HepG2 (cell line): ENCODE data around the gene COPB2. TPM values are rescaled to one million over a fixed set of nuclear protein-coding genes. Genes with fewer than 3 reads are reported as not detected.

Source experiments
- BHLHE40 ChIP-seq: IDR thresholded peaks from 2 replicates; pipeline ENCODE4 v1.6.1; 2011; ENCODE audit warnings: low read length, improper control_type of control experiment
- CBFB ChIP-seq: sonication (generic); formaldehyde crosslinking; IDR thresholded peaks from 2 replicates; pipeline ENCODE4 v1.4.0; 2020; ENCODE audit warnings: missing genetic modification reagents
- CREB1 ChIP-seq, 2 experiments: fragments of 450-650 bp in 1 of 2; IDR thresholded peaks; 2 replicates each; pipeline ENCODE4 v1.6.1; 2016 to 2017; ENCODE audit warnings: control low read depth in 1 of 2, mild to moderate bottlenecking in 1 of 2, missing compliant biosample characterization in 1 of 2, missing genetic modification characterization in 1 of 2
- ETS1 ChIP-seq: sonication (generic); formaldehyde crosslinking; IDR thresholded peaks from 2 replicates; pipeline ENCODE4 v1.4.0; 2020; ENCODE audit warnings: missing genetic modification reagents
- EZH2 ChIP-seq: conservative IDR thresholded peaks from 2 replicates; pipeline ENCODE4 v1.6.1; 2012; ENCODE audit warnings: mild to moderate bottlenecking, low read depth, low read length, moderate library complexity
- GATAD2A ChIP-seq: IDR thresholded peaks from 2 replicates; pipeline ENCODE4 v1.6.1; 2016
- GPBP1L1 ChIP-seq: sonication (generic); formaldehyde crosslinking; IDR thresholded peaks from 2 replicates; pipeline ENCODE4 v1.5.0; 2020; ENCODE audit warnings: mild to moderate bottlenecking, missing genetic modification reagents
- HDAC2 ChIP-seq: sonication (generic); formaldehyde crosslinking; IDR thresholded peaks from 2 replicates; pipeline ENCODE4 v1.4.0; 2020; ENCODE audit warnings: missing genetic modification reagents
- HNRNPLL ChIP-seq: fragments of 200-400 bp; formaldehyde crosslinking; IDR thresholded peaks from 2 replicates; pipeline ENCODE4 v1.6.1; 2017; ENCODE audit warnings: mild to moderate bottlenecking, low read depth, low read length; ENCODE audit not compliant: poor library complexity, severe bottlenecking
- JUN ChIP-seq: sonication (generic); formaldehyde crosslinking; IDR thresholded peaks from 2 replicates; pipeline ENCODE4 v1.4.0; 2020; ENCODE audit warnings: mild to moderate bottlenecking, missing genetic modification reagents
- MAF1 ChIP-seq: sonication (generic); formaldehyde crosslinking; IDR thresholded peaks from 2 replicates; pipeline ENCODE4 v1.5.0; 2020; ENCODE audit warnings: missing genetic modification reagents, borderline replicate concordance
- MTA3 ChIP-seq: sonication (generic); formaldehyde crosslinking; IDR thresholded peaks from 2 replicates; pipeline ENCODE4 v1.4.0; 2020; ENCODE audit warnings: missing genetic modification reagents
- NCOA5 ChIP-seq: sonication (generic); formaldehyde crosslinking; IDR thresholded peaks from 2 replicates; pipeline ENCODE4 v1.4.0; 2020; ENCODE audit warnings: missing genetic modification reagents
- NPAS2 ChIP-seq: sonication (generic); formaldehyde crosslinking; IDR thresholded peaks from 2 replicates; pipeline ENCODE4 v1.8.0; 2022; ENCODE audit warnings: mild to moderate bottlenecking, missing genetic modification reagents, borderline replicate concordance
- PHF21A ChIP-seq: sonication (generic); formaldehyde crosslinking; IDR thresholded peaks from 2 replicates; pipeline ENCODE4 v1.5.0; 2020; ENCODE audit warnings: mild to moderate bottlenecking, missing genetic modification reagents
- PLRG1 ChIP-seq: fragments of 450-650 bp; conservative IDR thresholded peaks from 2 replicates; pipeline ENCODE4 v1.6.1; 2016
- TCF7 ChIP-seq: sonication (generic); IDR thresholded peaks from 2 replicates; pipeline ENCODE4 v1.6.1; 2016; ENCODE audit warnings: antibody characterized with exemption, low read depth
- ZBTB3 ChIP-seq: sonication (generic); formaldehyde crosslinking; IDR thresholded peaks from 2 replicates; pipeline ENCODE4 v1.4.0; 2020; ENCODE audit warnings: low read depth, mild to moderate bottlenecking, moderate library complexity, missing genetic modification reagents, borderline replicate concordance
- ZBTB38 ChIP-seq: sonication (generic); formaldehyde crosslinking; IDR thresholded peaks from 2 replicates; pipeline ENCODE4 v1.5.1; 2020; ENCODE audit warnings: mild to moderate bottlenecking, missing genetic modification reagents
- ZNF34 ChIP-seq: sonication (generic); formaldehyde crosslinking; IDR thresholded peaks from 2 replicates; pipeline ENCODE4 v1.4.0; 2020; ENCODE audit warnings: mild to moderate bottlenecking, missing genetic modification reagents, borderline replicate concordance
- ZNF432 ChIP-seq: sonication (generic); formaldehyde crosslinking; IDR thresholded peaks from 2 replicates; pipeline ENCODE4 v1.5.0; 2020; ENCODE audit warnings: missing genetic modification reagents, mild to moderate bottlenecking, borderline replicate concordance
- ZNF552 ChIP-seq: sonication (generic); formaldehyde crosslinking; IDR thresholded peaks from 2 replicates; pipeline ENCODE4 v1.9.0; 2022; ENCODE audit warnings: missing genetic modification reagents, mild to moderate bottlenecking, borderline replicate concordance
- ZNF646 ChIP-seq: sonication (generic); formaldehyde crosslinking; IDR thresholded peaks from 2 replicates; pipeline ENCODE4 v1.9.0; 2021; ENCODE audit warnings: mild to moderate bottlenecking, missing genetic modification reagents
- ZNF790 ChIP-seq: sonication (generic); formaldehyde crosslinking; IDR thresholded peaks from 2 replicates; pipeline ENCODE4 v1.8.0; 2022; ENCODE audit warnings: missing genetic modification reagents, mild to moderate bottlenecking, borderline replicate concordance
- polyA plus RNA-seq, 8 experiments: library from polyadenylated mRNA; depleted of rRNA in 3 of 8; stranded (reverse) in 7 of 8; unstranded in 1 of 8; fragments of >200 nt; fragmentation: Illumina TruSeq in 4 of 8; extraction: Trizol in 4 of 8; gene quantifications; 2 replicates each; pipeline versions ENCODE4 v1.2.1 to v1.2.3, GENCODE V29; 2011 to 2016; ENCODE audit warnings: low read depth in 4 of 8, missing spikeins in 1 of 8, mixed read lengths in 1 of 8; ENCODE audit not compliant: insufficient read depth in 1 of 8
- total RNA-seq, 5 experiments: library from RNA; depleted of rRNA; stranded (reverse); fragments of >200 nt; fragmentation: Illumina TruSeq; extraction: Trizol; gene quantifications; 2 replicates each; pipeline ENCODE4 v1.2.3, GENCODE V29; 2016; ENCODE audit warnings: low read depth in 1 of 5

The COPB2 gene
- total and polyA plus RNA-seq, 2 of the 13 experiments (the other 11 are each of a cell fraction or from before 2014, with no cell fraction given) = 83.3 to 217 TPM

GRCh38 chr3:139329364-139329850 is 60.0 kb downstream of the COPB2 start (continued):
- TF ChIP-seq ZNF646 (CRISPR knock-in tag) = no peak
- TF ChIP-seq JUN (CRISPR knock-in tag) = no peak
- TF ChIP-seq CBFB = no peak
- peak; percentile 43; the same call in 1 of the 2 replicates for TF ChIP-seq GATAD2A
- no peak for TF ChIP-seq PLRG1
- peak; percentile 45; the same call in 1 of the 2 replicates for TF ChIP-seq BHLHE40
- TF ChIP-seq HDAC2 = peak; percentile 55; the same call in 1 of the 2 replicates
- TF ChIP-seq TCF7 = no peak
- TF ChIP-seq MAF1 (CRISPR knock-in tag) = no peak
- TF ChIP-seq MTA3 (CRISPR knock-in tag) = no peak
- no peak for TF ChIP-seq ZNF790 (CRISPR knock-in tag)
- no peak for TF ChIP-seq ZNF432 (CRISPR knock-in tag)
- TF ChIP-seq CREB1 (IDR thresholded peaks at IDR 0.05) = no peak
- no peak for TF ChIP-seq CREB1 (CRISPR knock-in tag; IDR thresholded peaks at IDR 0.05)
- TF ChIP-seq ZNF552 (CRISPR knock-in tag) = no peak
- no peak for TF ChIP-seq ZNF34 (CRISPR knock-in tag)
- TF ChIP-seq ZBTB38 (CRISPR knock-in tag) = peak; percentile 24; the same call in 1 of the 2 replicates
- TF ChIP-seq ETS1 (CRISPR knock-in tag) = no peak
- TF ChIP-seq NCOA5 = no peak
- TF ChIP-seq EZH2 = no peak
- TF ChIP-seq NPAS2 = no peak
- TF ChIP-seq HNRNPLL = peak; percentile 61
- no peak for TF ChIP-seq PHF21A (CRISPR knock-in tag)
- no peak for TF ChIP-seq GPBP1L1 (CRISPR knock-in tag)
- no peak for TF ChIP-seq ZBTB3 (CRISPR knock-in tag)
